OCI-LY1 (cell line): ENCODE measurements around the gene TPPP.

Experiments used
- H2AFZ ChIP-seq: fragments of 200-600 bp; sonication (generic), shearing (Covaris generic); 2 replicates; pipeline ENCODE4 v1.6.0; 2014; ENCODE audit warnings: antibody characterized with exemption, mild to moderate bottlenecking, low read length
- H3F3A ChIP-seq: fragments of 200-600 bp; sonication (generic), shearing (Covaris generic); 2 replicates; pipeline ENCODE4 v1.6.0; 2014; ENCODE audit warnings: mild to moderate bottlenecking, antibody characterized with exemption, low read length, moderate library complexity; ENCODE audit not compliant: insufficient read depth
- H3K27ac ChIP-seq: fragments of 200-600 bp; sonication (generic); 2 replicates; pipeline ENCODE4 v1.5.1; 2014; ENCODE audit warnings: low read length, mixed run types, mild to moderate bottlenecking, low read depth; ENCODE audit not compliant: poor library complexity, severe bottlenecking
- H3K27me3 ChIP-seq: fragments of 200-600 bp; sonication (generic); 2 replicates; pipeline ENCODE4 v1.6.0; 2014; ENCODE audit warnings: antibody characterized with exemption, mild to moderate bottlenecking, low read length, moderate library complexity; ENCODE audit not compliant: insufficient read depth
- H3K36me3 ChIP-seq: fragments of 200-600 bp; sonication (generic); 2 replicates; pipeline ENCODE4 v1.6.1; 2014; ENCODE audit warnings: mild to moderate bottlenecking, antibody characterized with exemption, low read length, moderate library complexity, mixed read lengths; ENCODE audit not compliant: insufficient read depth
- H3K4me1 ChIP-seq: fragments of 200-600 bp; sonication (generic); 2 replicates; pipeline ENCODE4 v1.5.1; 2014; ENCODE audit warnings: mild to moderate bottlenecking, low read length, moderate library complexity; ENCODE audit not compliant: insufficient read depth, severe bottlenecking
- H3K4me2 ChIP-seq: fragments of 200-600 bp; sonication (generic), shearing (Covaris generic); 2 replicates; pipeline ENCODE4 v1.6.1; 2014; ENCODE audit warnings: low read length
- H3K4me3 ChIP-seq: fragments of 200-600 bp; sonication (generic); 2 replicates; pipeline ENCODE4 v1.5.1; 2014; ENCODE audit warnings: low read length, low read depth, mild to moderate bottlenecking, mixed read lengths; ENCODE audit not compliant: poor library complexity, severe bottlenecking
- H3K79me2 ChIP-seq: fragments of 200-600 bp; shearing (Covaris generic); 2 replicates; pipeline ENCODE4 v1.6.1; 2016; ENCODE audit warnings: mixed run types, low read length, mixed read lengths; ENCODE audit not compliant: insufficient read depth
- H3K9ac ChIP-seq: fragments of 200-600 bp; sonication (generic), shearing (Covaris generic); 2 replicates; pipeline ENCODE4 v1.6.1; 2014; ENCODE audit warnings: mild to moderate bottlenecking, low read length, mixed read lengths
- H3K9me2 ChIP-seq: fragments of 200-600 bp; sonication (generic), shearing (Covaris generic); 2 replicates; pipeline ENCODE4 v1.6.1; 2014; ENCODE audit warnings: low read depth, mild to moderate bottlenecking, low read length, mixed read lengths
- H3K9me3 ChIP-seq: fragments of 200-600 bp; shearing (Covaris generic); 2 replicates; pipeline ENCODE4 v1.6.1; 2014; ENCODE audit warnings: low read length, mixed read lengths
- H4K20me1 ChIP-seq: fragments of 200-600 bp; sonication (generic), shearing (Covaris generic); 2 replicates; pipeline ENCODE4 v1.6.0; 2016; ENCODE audit warnings: mild to moderate bottlenecking, low read length; ENCODE audit not compliant: insufficient read depth
- EZH2 ChIP-seq: fragments of 200-600 bp; sonication (generic), shearing (Covaris generic); IDR thresholded peaks from 2 replicates; pipeline ENCODE4 v1.8.0; 2017; ENCODE audit warnings: borderline replicate concordance, mixed run types, mild to moderate bottlenecking, antibody characterized with exemption, low read length, moderate library complexity, mixed read lengths
- TF ChIP-seq, protein P1 (sequence below): fragments of 200-600 bp; sonication (generic), shearing (Covaris generic); IDR thresholded peaks from 2 replicates; pipeline ENCODE4 v1.5.1; 2017; ENCODE audit warnings: mild to moderate bottlenecking, antibody characterized with exemption, low read length, moderate library complexity, mixed read lengths

The TPPP gene

DNA sequence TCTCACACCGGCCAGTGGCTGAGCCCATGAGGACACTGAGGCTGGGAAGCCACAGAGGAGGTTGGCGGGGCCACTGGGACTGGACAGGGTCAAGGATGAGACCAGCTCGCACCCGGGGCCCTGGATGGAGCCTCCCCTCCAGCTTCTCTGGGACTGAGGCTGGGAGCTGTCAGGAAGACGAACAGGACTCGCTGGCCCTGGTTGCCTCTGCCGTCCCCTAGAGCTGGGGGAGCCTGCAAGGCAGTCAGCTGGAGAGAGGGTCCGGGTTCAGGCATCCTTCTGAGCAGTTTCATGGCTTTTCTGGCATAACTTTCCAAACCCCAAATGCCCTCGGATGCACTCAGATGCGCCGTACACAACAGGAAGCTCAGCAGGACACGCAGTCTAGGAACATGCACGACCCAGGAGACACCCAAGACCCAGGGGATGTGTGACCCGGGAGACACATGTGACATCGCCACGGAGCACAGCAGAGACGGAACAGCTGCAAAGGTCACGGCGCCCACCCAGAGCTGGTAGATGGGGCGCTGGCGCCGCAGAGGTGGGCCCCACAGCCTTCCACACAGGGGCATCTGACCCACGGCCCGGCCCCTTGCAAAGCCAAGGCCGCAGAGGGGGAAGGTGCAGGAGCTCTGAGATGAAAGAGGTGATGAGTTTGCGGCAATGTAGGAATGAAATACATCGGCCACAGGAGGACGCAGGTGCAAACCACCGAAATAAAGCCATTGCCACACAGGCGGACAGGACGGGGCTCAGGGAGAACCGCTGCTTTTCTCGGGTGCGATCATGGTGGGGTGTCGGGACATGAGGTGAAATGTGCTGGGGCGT lies 17.1 kb downstream of the TPPP start:
- Histone ChIP-seq H3K79me2 (no peaks in the 10 kb centered on the region), H3K4me1 (no peaks in the 10 kb centered on the region), H3K27me3 (no peaks in the 10 kb centered on the region), H3K9ac (no peak overlapping the region), H3K4me3 (no peak overlapping the region), H4K20me1 (no peaks in the 10 kb centered on the region), H3F3A (no peaks in the 10 kb centered on the region), H3K4me2 (no peak overlapping the region), H3K36me3 (no peaks in the 10 kb centered on the region), H2AFZ (no peak overlapping the region), H3K9me2 (no peaks in the 10 kb centered on the region), H3K27ac (no peak overlapping the region), H3K9me3 (no peaks in the 10 kb centered on the region)
- no peak for TF ChIP-seq EZH2
- TF ChIP-seq, protein P1, sequence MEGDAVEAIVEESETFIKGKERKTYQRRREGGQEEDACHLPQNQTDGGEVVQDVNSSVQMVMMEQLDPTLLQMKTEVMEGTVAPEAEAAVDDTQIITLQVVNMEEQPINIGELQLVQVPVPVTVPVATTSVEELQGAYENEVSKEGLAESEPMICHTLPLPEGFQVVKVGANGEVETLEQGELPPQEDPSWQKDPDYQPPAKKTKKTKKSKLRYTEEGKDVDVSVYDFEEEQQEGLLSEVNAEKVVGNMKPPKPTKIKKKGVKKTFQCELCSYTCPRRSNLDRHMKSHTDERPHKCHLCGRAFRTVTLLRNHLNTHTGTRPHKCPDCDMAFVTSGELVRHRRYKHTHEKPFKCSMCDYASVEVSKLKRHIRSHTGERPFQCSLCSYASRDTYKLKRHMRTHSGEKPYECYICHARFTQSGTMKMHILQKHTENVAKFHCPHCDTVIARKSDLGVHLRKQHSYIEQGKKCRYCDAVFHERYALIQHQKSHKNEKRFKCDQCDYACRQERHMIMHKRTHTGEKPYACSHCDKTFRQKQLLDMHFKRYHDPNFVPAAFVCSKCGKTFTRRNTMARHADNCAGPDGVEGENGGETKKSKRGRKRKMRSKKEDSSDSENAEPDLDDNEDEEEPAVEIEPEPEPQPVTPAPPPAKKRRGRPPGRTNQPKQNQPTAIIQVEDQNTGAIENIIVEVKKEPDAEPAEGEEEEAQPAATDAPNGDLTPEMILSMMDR, result no peak

DNA sequence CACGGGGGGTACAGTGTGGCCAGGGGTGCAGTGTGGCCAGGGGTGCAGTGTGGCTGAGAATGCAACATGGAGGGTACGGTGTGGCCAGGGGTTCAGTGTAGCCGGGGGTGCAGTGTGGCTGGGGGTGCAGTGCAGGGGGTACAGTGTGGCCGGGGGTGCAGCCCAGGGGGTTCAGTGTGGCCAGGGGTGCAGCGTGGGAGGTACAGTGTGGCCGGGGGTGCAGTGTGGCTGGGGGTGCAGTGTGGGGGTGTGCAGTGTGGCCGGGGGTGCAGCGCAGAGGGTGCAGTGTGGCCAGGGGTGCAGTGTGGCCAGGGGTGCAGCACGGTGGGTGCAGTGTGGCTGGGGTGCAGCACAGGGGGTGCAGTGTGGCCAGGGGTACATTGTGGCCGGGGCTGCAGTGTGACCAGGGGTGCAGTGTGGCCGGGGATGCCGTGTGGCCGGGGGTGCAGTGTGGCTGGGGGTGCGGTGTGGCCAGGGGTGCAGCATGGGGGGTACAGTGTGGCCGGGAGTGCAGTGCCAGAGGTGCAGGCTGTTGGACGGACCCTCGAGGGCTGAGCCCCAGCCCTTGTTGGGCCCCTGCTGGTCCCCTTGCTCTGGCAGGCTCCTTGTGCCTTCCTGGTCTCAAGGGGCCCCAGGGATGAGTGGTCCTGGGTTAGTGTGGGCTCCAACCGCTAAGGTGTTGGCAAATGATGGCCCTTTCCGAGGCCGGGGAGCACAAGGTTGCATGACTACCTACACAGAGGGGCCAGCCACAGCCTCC lies 17.9 kb downstream of the TPPP start:
- Histone ChIP-seq H3K4me3 (no peak overlapping the region), H3K9me2 (no peaks in the 10 kb centered on the region), H3K27ac (no peak overlapping the region), H3K36me3 (no peaks in the 10 kb centered on the region), H3K79me2 (no peaks in the 10 kb centered on the region), H3K4me1 (no peaks in the 10 kb centered on the region), H4K20me1 (no peaks in the 10 kb centered on the region), H3K9me3 (no peaks in the 10 kb centered on the region), H3K27me3 (no peaks in the 10 kb centered on the region), H2AFZ (no peak overlapping the region), H3F3A (no peaks in the 10 kb centered on the region), H3K9ac (no peak overlapping the region), H3K4me2 (no peak overlapping the region)
- TF ChIP-seq, protein P1, result no peak
- TF ChIP-seq EZH2, result no peak

DNA sequence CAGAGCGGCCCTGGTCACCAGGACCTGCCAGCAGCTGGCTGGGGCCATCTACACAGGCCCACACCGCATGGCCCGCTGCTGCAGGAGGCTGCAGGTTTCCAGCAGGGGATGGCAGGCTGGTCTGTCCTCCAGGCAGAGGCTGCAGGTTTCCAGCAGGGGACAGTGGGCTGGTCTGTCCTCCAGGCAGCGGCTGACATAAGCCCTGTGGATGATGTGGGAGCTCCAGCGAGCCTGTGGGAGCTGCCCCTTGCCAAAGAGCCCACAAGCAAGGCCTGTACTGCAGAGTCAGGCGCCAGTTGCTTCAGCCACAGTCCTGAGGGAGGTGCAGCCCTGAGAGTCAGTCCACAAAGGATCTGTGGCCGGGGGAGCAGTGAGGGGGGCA lies 18.5 kb downstream of the TPPP start:
- Histone ChIP-seq H4K20me1 (no peaks in the 10 kb centered on the region), H3K79me2 (no peaks in the 10 kb centered on the region), H3K4me3 (no peak overlapping the region), H2AFZ (no peak overlapping the region), H3K9ac (no peak overlapping the region), H3K9me2 (no peaks in the 10 kb centered on the region), H3K27me3 (no peaks in the 10 kb centered on the region), H3K4me1 (no peaks in the 10 kb centered on the region), H3K9me3 (no peaks in the 10 kb centered on the region), H3K27ac (no peak overlapping the region), H3F3A (no peaks in the 10 kb centered on the region), H3K36me3 (no peaks in the 10 kb centered on the region), H3K4me2 (no peak overlapping the region)
- TF ChIP-seq, protein P1, result no peak
- TF ChIP-seq EZH2, result no peak
